GM18858 (cell line): ENCODE data around the gene ILKAP.

Experiments used
- ATAC-seq: cut with Tn5 transposase; IDR thresholded peaks from one replicate; pipeline ENCODE4 v1.9.1; 2021; ENCODE audit not compliant: unreplicated experiment

ILKAP gene

GRCh38 chr2:238152771-238153688, 50.5 kb downstream of the ILKAP start:
- no peak for ATAC-seq

GRCh38 chr2:238151628-238152235, 51.8 kb downstream of the ILKAP start:
- no peak for ATAC-seq

- no peak for ATAC-seq
Measured at GRCh38 chr2:238151205-238151604, 52.3 kb downstream of the ILKAP start.

GRCh38 chr2:238150686-238151085, 52.8 kb downstream of the ILKAP start:
- no peak for ATAC-seq

- no peak for ATAC-seq
Measured at GRCh38 chr2:238149841-238150572, 53.5 kb downstream of the ILKAP start.

GRCh38 chr2:238148981-238149380, 54.5 kb downstream of the ILKAP start:
- ATAC-seq, result no peak

GRCh38 chr2:238146884-238147544, 56.5 kb downstream of the ILKAP start:
- no peak for ATAC-seq

- no peak for ATAC-seq
Measured at GRCh38 chr2:238145851-238146250, 57.6 kb downstream of the ILKAP start.

GRCh38 chr2:238145046-238145445, 58.4 kb downstream of the ILKAP start:
- no peak for ATAC-seq

GRCh38 chr2:238144262-238144661, 59.2 kb downstream of the ILKAP start:
- ATAC-seq, result no peak

- ATAC-seq, result no peak
Measured at GRCh38 chr2:238143239-238143951, 60.1 kb downstream of the ILKAP start.

- no peak for ATAC-seq
Measured at GRCh38 chr2:238142382-238143205, 60.9 kb downstream of the ILKAP start.

- ATAC-seq, result no peak
Measured at GRCh38 chr2:238141541-238142318, 61.8 kb downstream of the ILKAP start.

GRCh38 chr2:238140721-238141540, 62.6 kb downstream of the ILKAP start:
- no peak for ATAC-seq

- no peak for ATAC-seq
Measured at GRCh38 chr2:238140040-238140439, 63.5 kb downstream of the ILKAP start.

- ATAC-seq, result no peak
Measured at GRCh38 chr2:238139196-238140039, 64.1 kb downstream of the ILKAP start.
